ENCODE measurements around the gene SELENON. TPM values are rescaled to one million over a fixed set of nuclear protein-coding genes. Genes with fewer than 3 reads are reported as not detected.

The SELENON gene
- total RNA-seq, 6 experiments from 2014 or later = 48.1 to 64.5 (median 58.8) TPM

DNA sequence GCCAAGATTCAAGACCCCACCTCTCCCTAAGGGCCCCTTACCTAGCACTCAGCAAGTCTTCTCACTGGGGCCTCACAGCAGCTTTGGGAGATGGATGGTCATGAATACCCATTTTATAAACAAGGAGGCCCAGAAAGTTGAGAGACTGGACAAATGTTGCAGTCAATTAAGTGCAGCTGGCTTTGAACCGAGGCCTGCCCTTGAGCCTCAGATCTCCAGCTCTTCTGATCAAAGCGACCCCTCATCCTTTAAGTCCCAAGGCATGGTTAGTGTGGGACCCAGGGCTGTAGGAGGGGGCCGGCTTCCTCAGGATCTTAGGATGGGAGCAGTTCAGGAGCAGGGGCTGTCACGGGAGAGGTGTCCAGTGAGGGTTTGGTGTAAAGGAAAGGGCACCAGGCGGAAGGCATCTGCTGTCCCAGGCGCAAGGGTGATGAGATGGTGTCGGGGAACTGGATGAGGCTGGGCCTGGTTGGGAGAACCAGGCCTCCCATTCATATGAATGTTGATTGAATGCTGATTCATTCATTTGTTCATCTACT lies 14.6 kb downstream of the SELENON start:
- Mint-ChIP-seq H3K27me3 (ENCODE audit: insufficient read depth) (peaks cover 4% of the 10 kb centered on the region), H3K36me3 (ENCODE audit: low read depth) (no peaks in the 10 kb centered on the region), H3K27ac (no peak overlapping the region), H3K4me3 (no peak overlapping the region), H3K4me1 (ENCODE audit: low read depth) (peaks cover 22% of the 10 kb centered on the region), H3K9me3 (no peaks in the 10 kb centered on the region)
- no peak for DNase-seq
- TF ChIP-seq, protein P1, sequence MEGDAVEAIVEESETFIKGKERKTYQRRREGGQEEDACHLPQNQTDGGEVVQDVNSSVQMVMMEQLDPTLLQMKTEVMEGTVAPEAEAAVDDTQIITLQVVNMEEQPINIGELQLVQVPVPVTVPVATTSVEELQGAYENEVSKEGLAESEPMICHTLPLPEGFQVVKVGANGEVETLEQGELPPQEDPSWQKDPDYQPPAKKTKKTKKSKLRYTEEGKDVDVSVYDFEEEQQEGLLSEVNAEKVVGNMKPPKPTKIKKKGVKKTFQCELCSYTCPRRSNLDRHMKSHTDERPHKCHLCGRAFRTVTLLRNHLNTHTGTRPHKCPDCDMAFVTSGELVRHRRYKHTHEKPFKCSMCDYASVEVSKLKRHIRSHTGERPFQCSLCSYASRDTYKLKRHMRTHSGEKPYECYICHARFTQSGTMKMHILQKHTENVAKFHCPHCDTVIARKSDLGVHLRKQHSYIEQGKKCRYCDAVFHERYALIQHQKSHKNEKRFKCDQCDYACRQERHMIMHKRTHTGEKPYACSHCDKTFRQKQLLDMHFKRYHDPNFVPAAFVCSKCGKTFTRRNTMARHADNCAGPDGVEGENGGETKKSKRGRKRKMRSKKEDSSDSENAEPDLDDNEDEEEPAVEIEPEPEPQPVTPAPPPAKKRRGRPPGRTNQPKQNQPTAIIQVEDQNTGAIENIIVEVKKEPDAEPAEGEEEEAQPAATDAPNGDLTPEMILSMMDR (IDR thresholded peaks at IDR 0.05) = no peak

DNA sequence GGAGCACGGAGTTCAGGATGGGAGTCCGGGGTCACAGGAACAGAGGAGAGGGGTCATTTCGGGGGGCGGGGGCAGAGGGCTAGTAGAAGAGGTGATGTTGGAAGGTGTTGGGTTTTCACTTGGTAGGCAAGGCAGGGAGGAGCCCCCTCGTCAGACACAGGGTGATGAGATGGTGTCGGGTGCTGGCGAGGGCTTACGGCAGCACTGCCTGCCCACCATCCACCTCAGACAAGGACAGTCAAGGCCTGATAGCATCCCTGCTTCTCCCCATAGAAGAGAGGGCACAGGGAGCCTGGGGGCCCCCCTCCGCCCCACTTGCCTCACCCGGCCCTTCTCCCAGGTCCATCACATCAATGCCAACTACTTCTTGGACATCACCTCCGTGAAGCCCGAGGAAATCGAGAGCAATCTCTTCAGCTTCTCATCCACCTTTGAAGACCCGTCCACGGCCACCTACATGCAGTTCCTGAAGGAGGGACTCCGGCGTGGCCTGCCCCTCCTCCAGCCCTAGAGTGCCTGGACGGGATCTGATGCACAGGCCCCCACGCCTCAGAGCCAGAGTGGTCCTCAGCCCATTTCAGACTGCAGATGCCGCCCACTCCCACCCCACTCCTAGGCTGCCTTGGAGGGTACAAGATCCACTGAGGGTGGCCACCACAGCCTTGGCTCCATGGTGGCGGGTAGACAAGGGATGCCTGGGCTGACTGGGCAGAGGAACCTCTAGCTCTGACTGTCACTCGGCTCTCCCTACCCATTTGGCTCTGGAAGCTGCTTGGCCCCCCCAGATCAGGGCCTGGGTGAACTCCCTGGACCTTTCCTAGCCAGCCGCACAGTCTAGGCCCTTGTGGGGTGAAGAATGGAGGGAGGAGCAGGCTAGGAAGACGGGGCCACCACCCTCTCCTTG lies 15.5 kb downstream of the SELENON start:
- peaks cover 4% of the 10 kb centered on the region for H3K27me3 Mint-ChIP-seq (ENCODE audit: insufficient read depth)
- H3K9me3 Mint-ChIP-seq = no peaks in the 10 kb centered on the region
- H3K27ac Mint-ChIP-seq = no peak overlapping the region
- TF ChIP-seq, protein P1 (IDR thresholded peaks at IDR 0.05) = no peak
- no peak overlapping the region for H3K4me3 Mint-ChIP-seq
- H3K36me3 Mint-ChIP-seq (ENCODE audit: low read depth) = no peaks in the 10 kb centered on the region
- peaks cover 22% of the 10 kb centered on the region for H3K4me1 Mint-ChIP-seq (ENCODE audit: low read depth)
- no peak for DNase-seq

DNA sequence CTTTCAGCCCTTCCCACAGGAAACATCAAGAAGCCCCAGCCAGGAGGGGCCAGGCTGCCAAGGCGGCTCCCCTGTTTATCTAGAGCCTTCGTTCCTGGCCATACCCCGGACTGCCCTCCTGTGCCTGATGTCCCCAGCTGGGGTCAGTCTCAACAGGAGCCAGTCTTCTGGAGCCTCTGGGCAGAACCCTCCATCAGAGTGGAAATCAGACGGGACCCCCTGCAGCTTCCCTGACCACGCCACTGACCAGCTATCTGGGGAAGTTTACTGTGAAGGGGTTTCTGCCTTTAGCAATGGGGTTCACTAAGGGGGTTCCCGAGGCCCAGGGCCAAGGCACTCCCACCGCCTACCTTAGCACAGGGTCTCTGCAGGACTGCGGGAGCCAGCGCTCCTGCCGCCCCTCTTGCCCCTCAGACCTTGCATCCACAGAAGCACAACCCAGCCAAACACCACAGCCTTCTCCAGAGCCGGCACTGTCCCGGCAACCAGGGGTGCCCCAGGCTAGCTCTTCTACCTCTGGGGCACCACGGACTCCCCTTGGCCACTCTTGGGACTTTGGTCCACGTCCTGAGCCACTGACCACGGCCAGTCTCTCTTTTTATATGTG lies 16.2 kb downstream of the SELENON start:
- Mint-ChIP-seq H3K27ac (no peak overlapping the region), H3K4me3 (no peak overlapping the region), H3K27me3 (ENCODE audit: insufficient read depth) (peaks cover 4% of the 10 kb centered on the region), H3K4me1 (ENCODE audit: low read depth) (peaks cover 30% of the 10 kb centered on the region), H3K36me3 (ENCODE audit: low read depth) (no peaks in the 10 kb centered on the region), H3K9me3 (no peaks in the 10 kb centered on the region)
- TF ChIP-seq, protein P1 (IDR thresholded peaks at IDR 0.05) = no peak
- no peak for DNase-seq

- TF ChIP-seq, protein P1 (IDR thresholded peaks at IDR 0.05) = peak; percentile 49; the same call in 1 of the 2 replicates
- H3K4me1 Mint-ChIP-seq (ENCODE audit: low read depth) = peaks cover 41% of the 10 kb centered on the region
- H3K27me3 Mint-ChIP-seq (ENCODE audit: insufficient read depth) = peaks cover 4% of the 10 kb centered on the region
- DNase-seq = no peak
- peak overlapping the region; percentile 94 for H3K4me3 Mint-ChIP-seq
- H3K9me3 Mint-ChIP-seq = no peaks in the 10 kb centered on the region
- H3K36me3 Mint-ChIP-seq (ENCODE audit: low read depth) = no peaks in the 10 kb centered on the region; the same call in 1 of the 2 replicates
- peak overlapping the region; percentile 91 for H3K27ac Mint-ChIP-seq
These were observed 18.0 kb downstream of the SELENON start for GRCh38 chr1:25817840-25818501.

DNA sequence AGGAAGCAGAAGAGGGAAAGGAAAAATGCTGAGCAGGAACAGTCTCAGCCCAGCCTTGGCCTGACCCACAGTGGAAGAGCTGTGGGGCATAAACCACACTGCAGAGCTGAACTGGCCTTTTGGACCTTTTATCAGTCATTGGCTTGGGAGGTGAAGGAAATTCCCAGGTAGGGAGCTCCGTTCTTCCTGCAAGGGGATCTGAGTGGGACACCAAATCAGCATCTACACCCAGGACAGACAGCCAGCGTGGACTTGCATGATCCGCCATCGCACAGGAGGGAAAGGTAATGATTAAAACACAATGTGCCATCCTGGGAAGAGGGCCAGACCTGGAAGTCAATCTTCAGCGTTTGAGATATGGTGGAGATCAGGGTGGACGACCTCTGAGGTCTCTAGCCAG lies 18.6 kb downstream of the SELENON start:
- H3K4me1 Mint-ChIP-seq (ENCODE audit: low read depth) = peaks cover 41% of the 10 kb centered on the region
- peak overlapping the region; percentile 91 for H3K27ac Mint-ChIP-seq
- no peaks in the 10 kb centered on the region; the same call in 1 of the 2 replicates for H3K36me3 Mint-ChIP-seq (ENCODE audit: low read depth)
- H3K9me3 Mint-ChIP-seq = no peaks in the 10 kb centered on the region
- peaks cover 4% of the 10 kb centered on the region for H3K27me3 Mint-ChIP-seq (ENCODE audit: insufficient read depth)
- TF ChIP-seq, protein P1 (IDR thresholded peaks at IDR 0.05) = no peak
- H3K4me3 Mint-ChIP-seq = peak overlapping the region; percentile 94
- no peak for DNase-seq

Data from HFFc6 (cell line).